ENCODE data around the gene CACNA2D1.

Gene CACNA2D1

DNA sequence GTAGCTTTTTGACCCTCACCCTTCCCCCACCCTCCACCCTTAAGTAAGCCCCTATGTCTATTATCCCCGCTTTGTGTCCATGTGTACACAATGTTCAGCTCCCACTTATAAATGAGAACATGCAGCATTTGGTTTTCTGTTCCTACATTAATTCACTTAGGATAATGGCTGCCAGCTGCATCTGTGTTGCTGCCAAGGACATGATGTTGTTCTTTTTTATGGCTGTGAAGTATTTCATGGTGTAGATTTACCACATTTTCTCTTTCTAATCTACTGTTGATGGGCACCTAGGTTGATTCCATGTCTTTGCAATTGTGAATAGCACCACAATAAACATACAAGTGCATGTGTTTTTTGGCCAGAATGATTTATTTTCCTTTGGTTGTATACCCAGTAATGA is 232.2 kb downstream of the CACNA2D1 start:
- no peak for FAIRE-seq

DNA sequence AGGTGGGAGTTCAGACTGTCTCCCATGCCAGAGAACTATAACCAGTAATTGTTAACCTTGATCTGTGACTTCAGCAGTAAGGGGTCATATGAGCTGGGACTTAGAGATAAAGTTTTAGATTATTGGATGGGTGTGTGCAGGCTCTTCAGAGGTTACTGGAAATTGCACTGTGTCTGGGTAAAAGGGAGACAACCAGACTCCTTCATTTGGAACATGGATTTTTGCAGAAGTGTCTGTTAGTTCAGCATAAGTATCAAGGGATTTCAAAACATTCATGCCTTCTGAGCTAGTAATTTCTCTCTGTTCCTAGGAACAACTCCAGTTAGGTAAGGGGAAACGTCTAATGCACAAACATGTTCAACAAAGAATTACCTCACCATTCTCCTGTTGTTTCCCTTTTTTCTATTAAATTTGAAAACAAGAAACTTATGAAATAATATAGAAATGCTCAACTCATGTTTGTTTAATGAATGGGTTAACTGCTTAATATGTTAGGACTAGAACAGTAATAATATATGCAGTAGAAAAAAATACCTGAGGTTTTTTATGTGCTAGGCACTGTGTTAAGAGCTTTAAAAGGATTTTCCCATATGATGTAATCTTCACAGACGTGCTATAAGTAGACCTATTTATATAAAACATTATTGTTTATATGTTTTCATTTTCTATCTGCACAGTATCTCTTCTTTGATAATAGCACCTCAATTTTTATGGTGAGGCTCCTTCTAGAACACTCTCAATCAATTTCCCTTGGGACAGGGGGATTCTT is 233.0 kb downstream of the CACNA2D1 start:
- no peak for FAIRE-seq

- FAIRE-seq = no peak
Measured at GRCh38 chr7:82209179-82209747, 234.3 kb downstream of the CACNA2D1 start.

GRCh38 chr7:82204694-82205093 is 238.9 kb downstream of the CACNA2D1 start:
- FAIRE-seq = no peak

- no peak for FAIRE-seq
Measured at GRCh38 chr7:82202965-82203364, 240.6 kb downstream of the CACNA2D1 start.

GRCh38 chr7:82202107-82202506 is 241.5 kb downstream of the CACNA2D1 start:
- no peak for FAIRE-seq

GRCh38 chr7:82200601-82201000 is 243.0 kb downstream of the CACNA2D1 start:
- no peak for FAIRE-seq

- FAIRE-seq = no peak
Measured at GRCh38 chr7:82194016-82194643, 249.4 kb downstream of the CACNA2D1 start.

DNA sequence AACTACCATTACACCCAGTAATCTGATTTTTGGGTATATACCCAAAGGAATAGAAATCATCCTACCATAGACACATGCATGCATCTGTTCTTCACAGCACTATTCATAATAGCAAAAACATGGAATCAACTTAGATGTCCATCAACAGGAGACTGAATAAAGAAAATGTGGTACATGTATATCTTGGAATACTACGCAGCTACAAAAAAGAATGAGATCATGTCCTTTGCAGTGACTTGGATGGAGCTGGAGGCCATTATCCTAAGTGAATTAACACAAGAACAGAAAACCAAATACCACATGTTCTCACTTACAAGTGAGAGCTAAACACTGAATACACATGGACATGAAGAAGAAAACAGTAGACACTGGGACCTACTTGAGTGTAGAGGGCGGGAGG is 254.9 kb downstream of the CACNA2D1 start:
- no peak for FAIRE-seq

- no peak for FAIRE-seq
Measured at GRCh38 chr7:82185443-82185842, 258.1 kb downstream of the CACNA2D1 start.

GRCh38 chr7:82183634-82184033 is 259.9 kb downstream of the CACNA2D1 start:
- FAIRE-seq = no peak

GRCh38 chr7:82179311-82179710 is 264.3 kb downstream of the CACNA2D1 start:
- no peak for FAIRE-seq

DNA sequence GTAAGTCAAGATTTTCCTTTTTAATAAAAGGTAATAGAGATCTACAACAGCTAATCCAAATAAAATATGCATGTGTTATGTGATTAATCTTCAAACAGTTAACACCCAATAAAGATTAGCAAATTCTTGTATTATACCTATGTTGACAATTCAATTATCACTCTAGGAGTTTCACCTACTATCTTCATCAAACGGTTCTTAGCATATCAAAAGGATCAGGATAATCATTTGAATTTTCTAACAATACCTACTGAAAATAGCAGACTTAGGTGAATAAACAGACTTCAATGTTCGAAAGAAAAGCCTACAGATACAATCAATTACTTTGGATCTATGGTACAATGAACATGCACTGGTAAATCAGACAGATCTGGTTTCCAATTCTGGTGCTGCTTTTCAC is 268.3 kb downstream of the CACNA2D1 start:
- no peak for FAIRE-seq

DNA sequence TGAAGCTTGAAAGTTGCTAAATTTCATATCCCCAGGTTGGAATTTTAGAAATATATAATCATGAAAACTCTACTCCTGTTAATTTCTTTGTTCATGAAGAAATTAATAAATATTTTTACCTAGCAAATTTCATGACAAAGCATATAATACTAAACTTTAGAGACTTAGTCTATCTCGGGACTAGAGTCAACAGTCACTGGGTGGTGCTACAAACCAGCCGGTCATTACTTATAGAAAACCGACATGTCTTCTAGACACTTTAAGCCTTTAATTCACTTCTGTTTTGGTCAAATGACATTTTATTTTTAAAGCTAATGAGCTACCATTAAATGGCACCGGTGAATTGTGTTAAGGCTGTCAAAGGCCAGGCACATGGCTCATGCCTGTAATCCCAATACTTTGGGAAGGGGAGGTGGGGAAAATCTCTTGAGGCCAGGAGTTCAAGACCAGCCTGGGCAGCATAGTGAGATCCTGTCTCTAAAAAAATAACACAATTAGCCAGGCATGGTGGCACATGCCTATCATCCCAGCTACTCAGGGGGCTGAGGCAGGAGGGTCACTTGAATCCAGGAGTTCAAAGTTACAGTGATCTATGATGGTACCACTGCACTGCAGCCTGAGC is 270.1 kb downstream of the CACNA2D1 start:
- no peak for FAIRE-seq

DNA sequence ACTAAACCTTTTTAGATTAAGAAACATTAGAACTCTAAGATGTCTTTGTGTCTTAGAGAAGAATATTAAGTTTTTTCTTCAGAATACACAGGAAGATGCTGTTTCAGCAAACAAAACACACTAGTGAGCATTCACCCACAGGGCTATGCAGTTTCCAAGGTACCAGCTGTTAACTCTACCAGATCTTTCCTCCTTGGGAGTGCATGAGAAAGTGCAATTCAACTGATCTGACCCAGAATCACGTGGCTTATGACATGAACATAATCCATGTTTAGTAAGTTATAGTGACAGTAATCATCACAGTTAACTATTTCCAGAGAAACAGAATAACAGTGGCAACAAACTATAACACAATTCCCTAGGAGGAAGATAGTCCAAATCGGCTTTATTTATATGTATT is 270.7 kb downstream of the CACNA2D1 start:
- FAIRE-seq = peak; percentile 36

DNA sequence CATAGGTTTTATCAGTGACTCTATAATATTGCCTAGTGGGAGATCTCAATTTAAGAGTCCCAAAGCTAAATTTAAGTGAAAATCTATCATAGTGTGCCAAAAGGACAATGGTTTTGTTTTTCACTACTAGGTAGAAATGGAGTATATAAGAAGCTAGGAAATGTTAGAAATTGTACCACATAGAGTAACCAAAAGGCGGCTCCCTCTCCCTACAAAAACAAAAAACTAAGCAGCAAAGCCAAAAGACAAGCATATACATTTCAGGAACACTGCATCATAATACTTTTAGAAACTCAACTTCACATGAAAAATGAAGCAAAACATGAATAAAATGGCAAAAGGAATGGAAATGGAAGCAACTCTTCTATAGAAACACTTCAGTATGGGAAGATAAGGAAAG is 271.6 kb downstream of the CACNA2D1 start:
- peak; percentile 74 for FAIRE-seq

GRCh38 chr7:82167558-82168314 is 275.8 kb downstream of the CACNA2D1 start:
- FAIRE-seq = peak; percentile 86

DNA sequence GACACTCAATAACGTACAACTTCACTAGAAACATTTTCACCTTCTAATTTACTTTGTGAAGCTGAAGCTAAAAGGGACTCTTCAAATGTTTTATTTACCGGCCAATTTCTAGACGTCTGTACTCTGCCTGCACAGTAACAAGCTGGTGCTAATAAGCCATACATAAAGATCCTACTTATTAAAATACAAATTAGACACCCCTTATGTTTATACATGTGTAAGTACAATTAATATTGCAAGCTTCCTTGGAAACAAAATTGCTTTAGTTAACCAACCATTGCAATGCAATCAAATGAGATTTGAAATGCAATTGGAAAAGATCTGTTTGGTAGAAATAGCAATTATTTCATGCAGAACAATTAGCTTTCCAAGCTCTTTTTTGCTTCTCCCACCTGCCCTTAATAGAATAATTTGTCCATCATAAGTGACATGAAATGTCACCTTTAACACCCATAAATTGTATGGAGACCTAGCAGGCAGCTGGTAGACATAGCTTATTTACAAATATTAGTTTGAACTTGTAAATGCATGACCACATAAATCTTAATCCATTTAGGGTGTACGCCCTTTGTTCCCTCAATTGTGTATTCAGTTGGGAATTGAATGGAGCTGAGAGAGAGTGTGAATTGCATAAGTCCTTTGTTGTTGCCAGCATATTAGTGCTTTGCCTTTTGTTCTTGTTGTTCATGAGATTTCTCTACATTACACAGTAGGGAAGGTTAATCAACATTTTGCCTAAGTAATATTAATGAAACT is 277.1 kb downstream of the CACNA2D1 start:
- FAIRE-seq = no peak

- peak; percentile 89 for FAIRE-seq
Measured at GRCh38 chr7:82164813-82165212, 278.8 kb downstream of the CACNA2D1 start.

- FAIRE-seq = no peak
Measured at GRCh38 chr7:82164410-82164809, 279.2 kb downstream of the CACNA2D1 start.

GRCh38 chr7:82163586-82163985 is 280.0 kb downstream of the CACNA2D1 start:
- no peak for FAIRE-seq

DNA sequence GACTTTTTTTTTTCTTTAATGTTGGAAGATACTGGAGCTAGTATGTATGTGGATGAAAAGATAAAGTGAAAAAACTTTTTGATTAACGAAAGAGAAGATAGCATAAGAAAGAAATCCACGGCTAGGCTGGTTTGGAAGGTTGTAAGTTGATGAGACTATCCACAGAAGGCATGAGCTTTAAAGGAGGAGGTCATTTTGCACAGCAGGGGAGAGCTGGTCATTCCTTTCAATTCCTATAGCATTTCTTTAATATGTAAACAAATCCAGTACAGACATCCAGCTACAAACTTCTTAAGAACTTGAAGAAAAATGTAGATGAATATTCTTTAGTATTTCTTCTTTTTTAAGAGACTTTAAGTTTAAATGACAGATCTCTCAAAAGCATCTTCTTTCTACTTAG is 281.3 kb downstream of the CACNA2D1 start:
- FAIRE-seq = peak; percentile 61

Measured in TTC549 (cell line).